Heart left ventricle (tissue), 16 donors: ENCODE results near the gene CHL1. TPM values are rescaled to one million over a fixed set of nuclear protein-coding genes. Genes with fewer than 3 reads are reported as not detected.

Source experiments
- ATAC-seq, 4 donors: fragments of 200-7000 bp; cut with Tn5 transposase; one replicate each; pipeline ENCODE4 v1.9.1; 2020 to 2022; ENCODE audit warnings: moderate library complexity in 4 of 4, mild to moderate bottlenecking in 3 of 4, moderate number of reproducible peaks in 1 of 4
- DNase-seq, 5 donors: peaks; one replicate each; pipeline ENCODE4 v3.0.0-alpha.2; 2020
- H3K27ac ChIP-seq, 12 donors: fragments of 200-600 bp; sonication (generic) in 4 of 12; one replicate each; pipeline versions ENCODE4 v1.5.0 to v1.8.0; 2016 to 2022; ENCODE audit warnings: mild to moderate bottlenecking in 2 of 12
- H3K27me3 ChIP-seq, 9 donors: fragments of 200-600 bp; sonication (generic) in 2 of 9; one replicate each; pipeline versions ENCODE4 v1.5.1 to v1.8.0; 2016 to 2022; ENCODE audit warnings: mild to moderate bottlenecking in 3 of 9
- H3K36me3 ChIP-seq, 9 donors: fragments of 200-600 bp; sonication (generic) in 2 of 9; one replicate each; pipeline versions ENCODE4 v1.5.0 to v1.8.0; 2018 to 2022; ENCODE audit warnings: mild to moderate bottlenecking in 2 of 9
- H3K4me1 ChIP-seq, 12 donors: fragments of 200-600 bp; sonication (generic) in 4 of 12; one replicate each; pipeline versions ENCODE4 v1.5.0 to v1.8.0; 2016 to 2022; ENCODE audit warnings: mild to moderate bottlenecking in 3 of 12
- H3K4me3 ChIP-seq, 12 donors: fragments of 200-600 bp; sonication (generic) in 4 of 12; one replicate each; pipeline versions ENCODE4 v1.5.0 to v1.8.0; 2017 to 2022; ENCODE audit warnings: mild to moderate bottlenecking in 9 of 12, moderate library complexity in 4 of 12
- H3K9me3 ChIP-seq, 12 donors: fragments of 200-600 bp; sonication (generic) in 4 of 12; one replicate each; pipeline versions ENCODE4 v1.5.0 to v1.8.0; 2016 to 2022; ENCODE audit warnings: mild to moderate bottlenecking in 1 of 12
- CTCF ChIP-seq, 12 donors: fragments of 200-600 bp; sonication (generic) in 4 of 12; IDR thresholded peaks; one replicate each; pipeline versions ENCODE4 v1.5.0 to v1.8.0; 2018 to 2022; ENCODE audit warnings: antibody characterized with exemption in 12 of 12, mild to moderate bottlenecking in 5 of 12
- POLR2A ChIP-seq, 2 donors: fragments of 450-650 bp; IDR thresholded peaks; one replicate each; pipeline ENCODE4 v1.6.1; 2017; ENCODE audit warnings: antibody characterized with exemption in 2 of 2, mild to moderate bottlenecking in 2 of 2, moderate library complexity in 2 of 2
- WGBS, 4 donors: extraction: QIAGEN DNeasy Blood & Tissue Kit in 2 of 4; methylation state at CpG; one replicate each; pipeline versions ENCODE4 v1.1.5 to v1.1.7; 2013 to 2018; 5-methylcytosine and 5-hydroxymethylcytosine counted together
- intact Hi-C, 10 donors: fragments of 100-400 bp; cut with DNase I; formaldehyde crosslinking; loops; one replicate each; pipeline versions ENCODE4 v1.11.1 to v1.14.2; 2022
- polyA plus RNA-seq, 2 donors: library from polyadenylated mRNA; stranded (reverse); fragments of 200-250 nt; gene quantifications; one replicate each; pipeline ENCODE4 v1.2.3, GENCODE V29; 2013
- total RNA-seq, 9 donors: library from RNA; depleted of rRNA in 2 of 9; stranded (reverse); fragments of >200 nt in 2 of 9; fragmentation: NEBNext Ultra II Directional in 3 of 9; extraction: Animal tissue kit (Norgen Biotek cat#: 25700) in 3 of 9; gene quantifications; one replicate each; pipeline versions ENCODE4 v1.1.0 to v1.2.4, GENCODE V29; 2016 to 2023
- donor health status: ischemic (EF 13 %, LVEDD 7.1; RV severe dilation, severe dysfunction).
- donor health status: healthy with polysubstance abuse.
- donor health status: DM: no; HTN: yes; CAD: no.
- donor health status: DM: no; HTN: no; CAD: no.
- donor health status: ischemic (EF 25% LVEDD 6.9; RV normal size, moderate dysfunction).
- donor health status: ischemic (EF 25% LVEDD 5.7; RV mildly dilated, moderate dysfunction).
- donor health status: healthy.
- donor health status: DM: yes; HTN: yes; CAD: no.
- donor health status: ischemic (EF 35%, LVEDD 5.7; RV mildly dilated, moderate dysfunction).
- donor health status: nonischemic (EF 11% LVEDD 7.7; RV severe dilation, severe dysfunction).
- donor health status: DM: yes; HTN: yes; CAD: no.
- donor health status: PGD.
- donor health status: ischemic (EF 29% LVEDD 5.4; RV normal size, mild dysfunction).
- donor health status: nonischemic (EF 23%, LVEDD 6.1; RV moderate dilation, normal function).

Gene CHL1
- total and polyA plus RNA-seq, 11 donors, result 0.48 to 15.3 (median 2.6) TPM

GRCh38 chr3:330494-331115 is 134.0 kb downstream of the CHL1 start:
- Histone ChIP-seq H3K4me1 (no peaks in the 10 kb centered on the region), H3K4me3 (no peak overlapping the region), H3K9me3 (no peaks in the 10 kb centered on the region), H3K36me3 (no peaks in the 10 kb centered on the region), H3K27me3 (no peaks in the 10 kb centered on the region), H3K27ac (no peak overlapping the region)
- ATAC-seq (no peak), DNase-seq (no peak)
- intact Hi-C loops, result no loop called here
- TF ChIP-seq CTCF (IDR thresholded peaks at IDR 0.05) (no peak), POLR2A (IDR thresholded peaks at IDR 0.05) (no peak)
- WGBS, 4 donors, result 48 to 75% (median 60%) methylated on average over 1 of the region's 1 CpG

GRCh38 chr3:331881-332280 is 135.3 kb downstream of the CHL1 start:
- 72 to 75% (median 73%) methylated on average over 5 of the region's 5 CpGs for WGBS, 4 donors
- Histone ChIP-seq H3K9me3 (no peaks in the 10 kb centered on the region), H3K4me3 (no peak overlapping the region), H3K27me3 (no peaks in the 10 kb centered on the region), H3K36me3 (no peaks in the 10 kb centered on the region), H3K27ac (no peak overlapping the region), H3K4me1 (no peaks in the 10 kb centered on the region)
- DNase-seq, result no peak
- intact Hi-C loops, result no loop called here
- TF ChIP-seq CTCF (IDR thresholded peaks at IDR 0.05) (no peak), POLR2A (IDR thresholded peaks at IDR 0.05) (no peak)
- ATAC-seq, result no peak

- Histone ChIP-seq H3K4me3 (no peak overlapping the region), H3K36me3 (no peaks in the 10 kb centered on the region), H3K27me3 (no peaks in the 10 kb centered on the region), H3K27ac (no peak overlapping the region), H3K9me3 (no peaks in the 10 kb centered on the region), H3K4me1 (no peaks in the 10 kb centered on the region)
- ATAC-seq (no peak), DNase-seq (no peak)
- intact Hi-C loops, result no loop called here
- 39 to 46% (median 40%) methylated on average over 2 of the region's 2 CpGs for WGBS, 4 donors
- no peak for TF ChIP-seq CTCF (IDR thresholded peaks at IDR 0.05)
- TF ChIP-seq POLR2A (IDR thresholded peaks at IDR 0.05), result no peak
Measured at GRCh38 chr3:332701-333100, 136.1 kb downstream of the CHL1 start.

- TF ChIP-seq POLR2A (IDR thresholded peaks at IDR 0.05) (no peak), CTCF (IDR thresholded peaks at IDR 0.05) (no peak)
- no peaks in the 10 kb centered on the region for H3K9me3 ChIP-seq
- WGBS, 4 donors, result 55 to 66% (median 61%) methylated on average over 5 of the region's 5 CpGs
- ATAC-seq (no peak), DNase-seq (no peak)
- no peaks in the 10 kb centered on the region for H3K4me1 ChIP-seq
- intact Hi-C loops, result no loop called here
- H3K4me3 ChIP-seq, result no peak overlapping the region
- H3K27ac ChIP-seq, result no peak overlapping the region
- H3K36me3 ChIP-seq, result no peaks in the 10 kb centered on the region
- no peaks in the 10 kb centered on the region for H3K27me3 ChIP-seq
Measured at GRCh38 chr3:335240-335639, 138.7 kb downstream of the CHL1 start.
